Skeletal muscle tissue (tissue), 4 donors: ENCODE measurements around the gene CXCL11. TPM values are rescaled to one million over a fixed set of nuclear protein-coding genes. Genes with fewer than 3 reads are reported as not detected.
"Not testable (repeated sequence)": the region's sequence is repeated elsewhere in the genome, so short reads cannot be mapped to it uniquely, and the experiment has no call there.

Experiments
- H3K27ac ChIP-seq: one replicate; pipeline ENCODE4 v1.7.0; 2013; ENCODE audit warnings: mild to moderate bottlenecking, low read depth, low read length, inconsistent platforms
- H3K27me3 ChIP-seq, 3 donors: one replicate each; pipeline ENCODE4 v1.7.0; 2013; ENCODE audit warnings: low read length in 3 of 3; ENCODE audit not compliant: control insufficient read depth in 3 of 3, insufficient read depth in 3 of 3
- H3K36me3 ChIP-seq, 3 donors: one replicate each; pipeline ENCODE4 v1.7.0; 2013; ENCODE audit warnings: low read length in 3 of 3; ENCODE audit not compliant: control insufficient read depth in 3 of 3, insufficient read depth in 3 of 3
- H3K4me1 ChIP-seq, 3 donors: one replicate each; pipeline ENCODE4 v1.7.0; 2013; ENCODE audit warnings: low read length in 3 of 3, mild to moderate bottlenecking in 3 of 3; ENCODE audit not compliant: control insufficient read depth in 3 of 3, insufficient read depth in 3 of 3
- H3K4me3 ChIP-seq, 3 donors: one replicate each; pipeline ENCODE4 v1.7.0; 2013; ENCODE audit warnings: low read length in 3 of 3
- H3K9ac ChIP-seq, 3 donors: one replicate each; pipeline ENCODE4 v1.7.0; 2013; ENCODE audit warnings: low read length in 3 of 3, mild to moderate bottlenecking in 3 of 3, moderate library complexity in 2 of 3, low read depth in 1 of 3
- H3K9me3 ChIP-seq, 3 donors: one replicate each; pipeline ENCODE4 v1.7.0; 2013; ENCODE audit warnings: low read length in 3 of 3; ENCODE audit not compliant: control insufficient read depth in 3 of 3
- total RNA-seq: library from RNA; depleted of rRNA; stranded (reverse); fragments of >200 nt; gene quantifications from one replicate; pipeline ENCODE4 v1.2.3, GENCODE V29; 2014
- donor health status: Osteomylitis.

Gene CXCL11
- total RNA-seq, 1 donor from 2014 or later = 0.52 TPM

GRCh38 chr4:76007089-76007862, 28.6 kb downstream of the CXCL11 start, which contains the start of gene CXCL9:
CXCL9 (minus strand) TSS chr4:76007509; CDS start chr4:76007449, 60 bp downstream.
- H3K4me1 ChIP-seq = peaks cover 0 to 5% (median 3%) of the 10 kb centered on the region in 3 donors
- H3K9me3 ChIP-seq = no peaks in the 10 kb centered on the region
- no peak within 1 kb of the TSS for H3K27ac ChIP-seq
- no peak within 1 kb of the TSS for H3K9ac ChIP-seq
- H3K4me3 ChIP-seq = no peak within 1 kb of the TSS
- no peaks in the 10 kb centered on the region for H3K27me3 ChIP-seq
- H3K36me3 ChIP-seq = no peaks in the 10 kb centered on the region

GRCh38 chr4:76003620-76004019, 32.2 kb downstream of the CXCL11 start:
- no peaks in the 10 kb centered on the region for H3K9me3 ChIP-seq
- H3K36me3 ChIP-seq = no peaks in the 10 kb centered on the region
- no peaks in the 10 kb centered on the region for H3K27me3 ChIP-seq
- H3K27ac ChIP-seq = no peak overlapping the region
- no peak overlapping the region for H3K4me3 ChIP-seq
- H3K4me1 ChIP-seq = no peaks in the 10 kb centered on the region
- H3K9ac ChIP-seq = no peak overlapping the region

GRCh38 chr4:76003035-76003434, 32.8 kb downstream of the CXCL11 start:
- Histone ChIP-seq H3K27ac (no peak overlapping the region), H3K4me1 (no peaks in the 10 kb centered on the region), H3K4me3 (no peak overlapping the region), H3K36me3 (no peaks in the 10 kb centered on the region), H3K9me3 (no peaks in the 10 kb centered on the region), H3K27me3 (no peaks in the 10 kb centered on the region), H3K9ac (no peak overlapping the region)

- Histone ChIP-seq H3K36me3 (no peaks in the 10 kb centered on the region), H3K27me3 (no peaks in the 10 kb centered on the region), H3K27ac (no peak overlapping the region), H3K4me3 (no peak overlapping the region), H3K9ac (no peak overlapping the region), H3K4me1 (no peaks in the 10 kb centered on the region), H3K9me3 (no peaks in the 10 kb centered on the region)
Observed at GRCh38 chr4:76002176-76002575, 33.7 kb downstream of the CXCL11 start.

- Histone ChIP-seq H3K9me3 (no peaks in the 10 kb centered on the region), H3K36me3 (no peaks in the 10 kb centered on the region), H3K9ac (no peak overlapping the region), H3K27me3 (no peaks in the 10 kb centered on the region), H3K27ac (no peak overlapping the region), H3K4me1 (no peaks in the 10 kb centered on the region), H3K4me3 (no peak overlapping the region)
Observed at GRCh38 chr4:76001700-76002099, 34.2 kb downstream of the CXCL11 start.

GRCh38 chr4:76000279-76000678, 35.6 kb downstream of the CXCL11 start:
- no peaks in the 10 kb centered on the region for H3K27me3 ChIP-seq
- H3K4me3 ChIP-seq = no peak overlapping the region
- no peak overlapping the region for H3K27ac ChIP-seq
- no peak overlapping the region for H3K9ac ChIP-seq
- no peaks in the 10 kb centered on the region for H3K9me3 ChIP-seq
- H3K4me1 ChIP-seq = no peaks in the 10 kb centered on the region
- H3K36me3 ChIP-seq = no peaks in the 10 kb centered on the region

GRCh38 chr4:75998525-75999147, 37.2 kb downstream of the CXCL11 start:
- not testable (repeated sequence) for H3K27me3 ChIP-seq, H3K27ac ChIP-seq, H3K4me3 ChIP-seq, H3K9me3 ChIP-seq, H3K9ac ChIP-seq, H3K4me1 ChIP-seq, H3K36me3 ChIP-seq

GRCh38 chr4:75997946-75998345, 37.9 kb downstream of the CXCL11 start:
- no peak overlapping the region for H3K9ac ChIP-seq
- H3K9me3 ChIP-seq = no peaks in the 10 kb centered on the region
- H3K36me3 ChIP-seq = no peaks in the 10 kb centered on the region
- no peak overlapping the region for H3K27ac ChIP-seq
- H3K4me1 ChIP-seq = no peaks in the 10 kb centered on the region
- no peaks in the 10 kb centered on the region for H3K27me3 ChIP-seq
- H3K4me3 ChIP-seq = no peak overlapping the region

- Histone ChIP-seq H3K4me3 (no peak overlapping the region), H3K36me3 (no peaks in the 10 kb centered on the region), H3K27ac (no peak overlapping the region), H3K4me1 (no peaks in the 10 kb centered on the region), H3K9ac (no peak overlapping the region), H3K27me3 (no peaks in the 10 kb centered on the region), H3K9me3 (no peaks in the 10 kb centered on the region)
Observed at GRCh38 chr4:75997081-75997480, 38.8 kb downstream of the CXCL11 start.

GRCh38 chr4:75995727-75996126, 40.1 kb downstream of the CXCL11 start:
- Histone ChIP-seq H3K27me3 (no peaks in the 10 kb centered on the region), H3K4me1 (peaks cover 0 to 3% (median 0%) of the 10 kb centered on the region in 3 donors), H3K9ac (no peak overlapping the region), H3K36me3 (no peaks in the 10 kb centered on the region), H3K27ac (no peak overlapping the region), H3K9me3 (no peaks in the 10 kb centered on the region), H3K4me3 (no peak overlapping the region)
